SK-N-MC (cell line): ENCODE results near the gene OR5V1.
"Not testable (repeated sequence)": the region's sequence is repeated elsewhere in the genome, so short reads cannot be mapped to it uniquely, and the experiment has no call there.

Experiments used
- DNase-seq: peaks from one replicate; pipeline ENCODE4 v3.0.0-alpha.2; 2011; ENCODE audit warnings: low read depth, low spot score
- H3K27ac ChIP-seq: fragments of 200-600 bp; sonication (generic); 2 replicates; pipeline ENCODE4 v1.5.1; 2016; ENCODE audit warnings: mixed run types
- H3K36me3 ChIP-seq: fragments of 200-600 bp; sonication (generic); 2 replicates; pipeline ENCODE4 v1.6.1; 2017; ENCODE audit warnings: antibody characterized with exemption, low read length, mixed read lengths; ENCODE audit not compliant: insufficient read depth
- H3K4me3 ChIP-seq: fragments of 200-600 bp; sonication (generic); 2 replicates; pipeline ENCODE4 v1.5.1; 2016
- H3K9ac ChIP-seq: fragments of 200-600 bp; sonication (generic); 2 replicates; pipeline ENCODE4 v1.8.0; 2017; ENCODE audit warnings: mixed run types, mixed read lengths; ENCODE audit not compliant: insufficient read length
- H3K9me3 ChIP-seq: fragments of 200-600 bp; sonication (generic); 2 replicates; pipeline ENCODE4 v1.6.1; 2017; ENCODE audit warnings: low read depth, mild to moderate bottlenecking, antibody characterized with exemption, low read length, moderate library complexity, mixed read lengths
- EZH2 ChIP-seq: fragments of 200-600 bp; sonication (generic); IDR thresholded peaks from one replicate; pipeline ENCODE4 v1.6.1; 2017; ENCODE audit warnings: antibody characterized with exemption
- FOXP2 ChIP-seq: optimal IDR thresholded peaks from 2 replicates; pipeline ENCODE3; 2011; ENCODE audit warnings: mild to moderate bottlenecking, moderate library complexity; ENCODE audit not compliant: insufficient read depth; ENCODE audit errors: extremely low read length, control extremely low read depth
- POLR2AphosphoS5 ChIP-seq: IDR thresholded peaks from 2 replicates; pipeline ENCODE4 v1.6.1; 2012; ENCODE audit warnings: mild to moderate bottlenecking, low read depth, low read length, borderline replicate concordance

Gene OR5V1

GRCh38 chr6:29354980-29355379 is 13.7 kb downstream of the OR5V1 start:
- no peaks in the 10 kb centered on the region for H3K36me3 ChIP-seq
- DNase-seq, result no peak
- no peak overlapping the region for H3K9ac ChIP-seq
- H3K9me3 ChIP-seq, result no peaks in the 10 kb centered on the region
- H3K4me3 ChIP-seq, result no peak overlapping the region
- H3K27ac ChIP-seq, result no peak overlapping the region
- TF ChIP-seq FOXP2 (no peak), EZH2 (no peak), POLR2AphosphoS5 (no peak)

DNA sequence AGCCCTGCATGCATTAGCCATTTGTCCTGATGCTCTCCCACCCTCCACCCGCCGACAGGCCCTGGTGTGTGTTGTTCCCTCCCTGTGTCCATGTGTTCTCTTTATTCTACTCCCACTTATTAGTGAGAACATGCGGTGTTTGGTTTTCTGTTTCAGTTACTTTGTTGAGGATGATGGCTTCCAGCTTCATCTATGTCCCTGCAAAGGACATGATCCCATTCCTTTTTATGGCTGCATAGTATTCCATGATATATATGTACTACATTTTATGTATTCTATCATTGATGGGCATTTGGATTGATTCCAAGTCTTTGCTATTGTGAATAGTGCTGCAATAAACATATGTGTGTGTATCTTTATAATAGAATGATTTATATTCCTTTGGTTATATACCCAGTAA is 19.3 kb downstream of the OR5V1 start:
- H3K9ac ChIP-seq, H3K27ac ChIP-seq, H3K9me3 ChIP-seq, H3K36me3 ChIP-seq, DNase-seq, H3K4me3 ChIP-seq: not testable (repeated sequence)

DNA sequence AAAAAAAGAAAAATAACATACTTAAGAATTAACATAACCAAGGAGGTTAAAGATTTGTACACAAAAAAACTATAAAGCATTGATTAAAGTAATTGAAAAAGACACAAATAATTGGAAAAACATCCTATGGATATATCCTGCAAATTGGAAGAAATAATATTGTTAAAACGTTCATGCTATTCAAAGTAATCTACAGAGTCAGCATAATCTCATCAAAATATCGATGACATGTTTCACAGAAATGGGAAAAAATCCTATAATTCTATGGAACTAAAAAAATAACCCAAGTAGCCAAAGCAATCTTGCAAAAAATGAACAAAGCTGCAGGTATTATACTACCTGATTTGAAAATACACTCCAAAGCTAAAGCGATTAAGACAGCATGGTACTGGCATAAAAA is 23.3 kb downstream of the OR5V1 start:
- no peaks in the 10 kb centered on the region for H3K36me3 ChIP-seq
- DNase-seq, result no peak
- H3K27ac ChIP-seq, result no peak overlapping the region
- no peak overlapping the region for H3K9ac ChIP-seq
- no peaks in the 10 kb centered on the region for H3K9me3 ChIP-seq
- no peak overlapping the region for H3K4me3 ChIP-seq
- no peak for TF ChIP-seq FOXP2
- no peak for TF ChIP-seq EZH2
- TF ChIP-seq POLR2AphosphoS5, result no peak

DNA sequence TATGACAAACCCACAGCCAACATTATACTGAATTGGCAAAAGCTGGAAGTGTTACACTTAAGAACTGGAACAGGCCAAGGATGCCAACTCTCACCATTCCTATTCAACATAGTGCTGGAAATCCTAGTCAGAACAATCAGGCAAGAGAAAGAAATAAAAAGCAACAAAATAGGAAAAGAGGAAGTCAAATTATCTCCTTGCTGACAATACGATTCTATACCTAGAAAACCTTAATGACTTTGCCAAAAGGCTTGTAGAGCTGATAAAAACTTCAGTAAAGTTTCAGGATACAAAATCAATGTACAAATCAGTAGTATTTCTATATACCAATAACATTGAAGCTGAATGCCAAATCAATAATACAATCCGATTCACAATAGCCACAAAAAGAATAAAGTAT is 32.4 kb downstream of the OR5V1 start:
- no peak for DNase-seq
- no peak overlapping the region for H3K9ac ChIP-seq
- no peaks in the 10 kb centered on the region for H3K36me3 ChIP-seq
- TF ChIP-seq EZH2, result no peak
- TF ChIP-seq POLR2AphosphoS5, result no peak
- TF ChIP-seq FOXP2, result no peak
- H3K9me3 ChIP-seq, result no peaks in the 10 kb centered on the region
- H3K27ac ChIP-seq, result no peak overlapping the region
- H3K4me3 ChIP-seq, result no peak overlapping the region

DNA sequence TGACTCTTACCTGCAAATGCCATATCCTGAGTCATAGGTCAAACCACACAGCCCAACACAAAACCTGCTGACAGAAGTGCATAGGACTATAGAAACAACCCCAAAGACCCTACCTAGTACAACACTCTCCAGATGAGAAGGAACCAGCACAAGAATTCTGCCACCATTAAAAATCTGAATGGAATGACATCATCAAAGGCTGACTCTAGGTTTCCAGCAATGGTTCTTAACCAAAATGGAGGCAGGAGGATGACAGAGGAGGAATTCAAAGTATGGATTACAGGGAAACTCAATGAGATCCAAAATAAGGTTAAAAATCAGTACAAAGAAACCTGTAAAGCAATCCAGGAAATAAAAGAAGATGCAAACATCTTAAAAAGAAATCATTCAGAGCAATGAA is 36.0 kb downstream of the OR5V1 start:
- DNase-seq, result no peak
- no peak for TF ChIP-seq EZH2
- TF ChIP-seq FOXP2, result no peak
- TF ChIP-seq POLR2AphosphoS5, result no peak
- no peak overlapping the region for H3K27ac ChIP-seq
- H3K4me3 ChIP-seq, result no peak overlapping the region
- H3K36me3 ChIP-seq, result no peaks in the 10 kb centered on the region
- H3K9me3 ChIP-seq, result no peaks in the 10 kb centered on the region
- no peak overlapping the region for H3K9ac ChIP-seq

GRCh38 chr6:29325777-29326176 is 42.9 kb downstream of the OR5V1 start:
- TF ChIP-seq EZH2 (no peak), FOXP2 (no peak), POLR2AphosphoS5 (no peak)
- no peaks in the 10 kb centered on the region for H3K9me3 ChIP-seq
- no peak overlapping the region for H3K9ac ChIP-seq
- no peak for DNase-seq
- no peaks in the 10 kb centered on the region for H3K36me3 ChIP-seq
- H3K4me3 ChIP-seq, result no peak overlapping the region
- H3K27ac ChIP-seq, result no peak overlapping the region

GRCh38 chr6:29323332-29323731 is 45.3 kb downstream of the OR5V1 start:
- not testable (repeated sequence) for H3K36me3 ChIP-seq, H3K27ac ChIP-seq, H3K9ac ChIP-seq, DNase-seq, H3K9me3 ChIP-seq, H3K4me3 ChIP-seq

GRCh38 chr6:29319931-29320330 is 48.7 kb downstream of the OR5V1 start:
- H3K9ac ChIP-seq, result no peak overlapping the region
- H3K4me3 ChIP-seq, result no peak overlapping the region
- TF ChIP-seq FOXP2 (no peak), POLR2AphosphoS5 (no peak), EZH2 (no peak)
- no peaks in the 10 kb centered on the region for H3K36me3 ChIP-seq
- DNase-seq, result no peak
- H3K27ac ChIP-seq, result no peak overlapping the region
- H3K9me3 ChIP-seq, result no peaks in the 10 kb centered on the region
